Choroid plexus epithelial cell (primary cell): ENCODE data around the gene SYNJ1.

Experiments
- DNase-seq: peaks from one replicate; pipeline ENCODE4 v3.0.0-alpha.2; 2010; ENCODE audit warnings: low read depth
- H3K4me3 ChIP-seq: 2 replicates; pipeline ENCODE4 v1.5.1; 2011; ENCODE audit warnings: low read depth, mild to moderate bottlenecking, control low read depth, low read length, moderate library complexity
- CTCF ChIP-seq: conservative IDR thresholded peaks from 2 replicates; pipeline ENCODE4 v1.5.1; 2011; ENCODE audit warnings: low read depth, mild to moderate bottlenecking, control low read depth, inconsistent platforms, low read length, moderate library complexity

Gene SYNJ1

GRCh38 chr21:32590130-32590529 is 137.7 kb downstream of the SYNJ1 start:
- no peak for TF ChIP-seq CTCF
- no peak overlapping the region for H3K4me3 ChIP-seq
- no peak for DNase-seq

DNA sequence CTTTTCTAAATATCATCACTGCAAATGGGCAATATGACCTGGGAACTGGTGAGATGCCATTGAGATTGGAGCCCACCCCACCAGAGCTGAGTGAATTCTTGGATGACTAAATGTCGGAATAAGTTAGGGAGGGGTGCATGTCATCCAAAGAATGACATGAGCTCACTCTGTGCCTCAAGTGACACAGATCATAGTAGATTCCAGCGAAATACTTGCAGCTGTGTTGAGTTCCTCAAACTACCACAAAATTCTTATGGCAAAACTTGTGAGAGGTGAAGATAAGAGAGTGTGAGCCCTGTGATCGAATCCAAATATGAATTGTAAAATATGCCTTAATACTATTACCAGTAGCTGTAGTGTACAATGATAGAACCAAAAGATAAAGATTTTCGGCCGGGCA is 140.2 kb downstream of the SYNJ1 start:
- no peak overlapping the region for H3K4me3 ChIP-seq
- DNase-seq: no peak
- no peak for TF ChIP-seq CTCF

GRCh38 chr21:32587120-32587519 is 140.7 kb downstream of the SYNJ1 start:
- no peak overlapping the region for H3K4me3 ChIP-seq
- no peak for TF ChIP-seq CTCF
- no peak for DNase-seq

DNA sequence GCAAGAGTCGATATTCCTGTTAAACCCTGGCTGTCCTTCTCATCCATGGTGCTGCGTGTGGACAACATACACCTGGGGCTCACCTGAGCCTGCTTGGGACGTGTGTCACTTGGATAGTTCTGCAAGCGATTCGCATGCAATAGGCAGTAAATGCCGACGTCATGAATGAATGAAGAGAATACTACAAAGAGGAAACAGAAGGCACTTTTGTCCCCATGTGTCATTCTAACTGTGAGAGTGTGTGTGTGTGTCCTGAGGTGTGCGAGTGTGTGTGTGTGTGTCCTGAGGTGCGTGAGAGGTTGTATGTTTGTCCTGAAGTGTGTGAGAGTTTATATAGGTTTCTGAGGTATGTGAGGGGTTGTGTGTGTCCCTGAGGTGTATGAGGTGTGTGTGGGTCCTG is 141.8 kb downstream of the SYNJ1 start:
- no peak for TF ChIP-seq CTCF

GRCh38 chr21:32585042-32585710 is 142.6 kb downstream of the SYNJ1 start, which contains the start of gene TCP10L:
TCP10L (minus strand) TSS chr21:32585523; CDS start chr21:32584304, 1,219 bp downstream.
- no peak within 1 kb of the TSS for H3K4me3 ChIP-seq
- no peak for TF ChIP-seq CTCF
- no peak for DNase-seq

More for the DNA sequence above, 141.8 kb downstream of the SYNJ1 start:
- DNase-seq: no peak
- H3K4me3 ChIP-seq: no peak overlapping the region

DNA sequence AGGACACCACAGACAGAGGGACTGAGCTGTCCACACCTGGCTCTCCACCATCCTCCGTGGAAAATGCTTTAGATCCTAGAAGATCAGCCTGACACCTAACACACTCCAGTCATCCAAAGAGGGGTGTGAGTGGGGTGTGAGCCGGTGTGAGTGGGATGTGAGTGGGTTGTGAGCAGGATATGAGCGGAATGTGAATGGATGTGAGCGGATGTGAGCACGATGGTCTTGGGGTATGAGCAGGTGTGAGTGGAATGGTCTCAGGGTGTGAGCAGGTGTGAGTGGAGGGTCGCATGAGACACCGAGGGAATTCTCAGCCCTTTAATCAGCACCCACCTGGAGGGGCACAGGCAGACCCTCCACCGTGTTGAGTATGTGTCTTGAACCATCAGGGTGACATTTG is 143.3 kb downstream of the SYNJ1 start:
- no peak for DNase-seq
- TF ChIP-seq CTCF: no peak
- no peak overlapping the region for H3K4me3 ChIP-seq

DNA sequence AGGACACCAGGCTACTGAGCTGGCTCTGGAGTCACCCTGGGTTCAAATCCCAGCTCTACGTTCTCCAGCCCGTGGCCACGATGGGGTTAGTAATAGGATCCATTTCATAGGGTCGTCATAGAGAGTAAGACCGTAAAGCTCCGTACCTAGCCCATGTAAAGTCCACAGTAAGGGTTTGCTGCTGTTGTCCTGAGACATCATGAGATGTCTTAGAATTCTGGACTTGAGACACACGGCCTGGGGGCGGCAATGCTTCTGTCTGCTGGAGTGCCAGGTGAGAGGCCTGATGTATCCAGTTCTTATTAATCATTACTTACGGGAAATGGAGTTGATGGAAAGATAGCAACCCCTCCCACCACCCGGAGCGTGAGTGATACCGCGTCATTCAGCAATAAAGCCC is 146.1 kb downstream of the SYNJ1 start:
- no peak overlapping the region for H3K4me3 ChIP-seq
- DNase-seq: no peak
- TF ChIP-seq CTCF: no peak
